ENCODE measurements around the gene ZFP28.
A peak's percentile ranks its signal among the peaks of the same experiment; 100 is the strongest.

ZFP28 gene

GRCh38 chr19:56595548-56595899, 56.8 kb downstream of the ZFP28 start:
- Histone ChIP-seq H3K4me3 (peak overlapping the region; percentile 100), H3K27ac (peak overlapping the region; percentile 56 to 91)
- DNase-seq (ENCODE audit: low spot score) = no peak
- TF ChIP-seq, protein P1, sequence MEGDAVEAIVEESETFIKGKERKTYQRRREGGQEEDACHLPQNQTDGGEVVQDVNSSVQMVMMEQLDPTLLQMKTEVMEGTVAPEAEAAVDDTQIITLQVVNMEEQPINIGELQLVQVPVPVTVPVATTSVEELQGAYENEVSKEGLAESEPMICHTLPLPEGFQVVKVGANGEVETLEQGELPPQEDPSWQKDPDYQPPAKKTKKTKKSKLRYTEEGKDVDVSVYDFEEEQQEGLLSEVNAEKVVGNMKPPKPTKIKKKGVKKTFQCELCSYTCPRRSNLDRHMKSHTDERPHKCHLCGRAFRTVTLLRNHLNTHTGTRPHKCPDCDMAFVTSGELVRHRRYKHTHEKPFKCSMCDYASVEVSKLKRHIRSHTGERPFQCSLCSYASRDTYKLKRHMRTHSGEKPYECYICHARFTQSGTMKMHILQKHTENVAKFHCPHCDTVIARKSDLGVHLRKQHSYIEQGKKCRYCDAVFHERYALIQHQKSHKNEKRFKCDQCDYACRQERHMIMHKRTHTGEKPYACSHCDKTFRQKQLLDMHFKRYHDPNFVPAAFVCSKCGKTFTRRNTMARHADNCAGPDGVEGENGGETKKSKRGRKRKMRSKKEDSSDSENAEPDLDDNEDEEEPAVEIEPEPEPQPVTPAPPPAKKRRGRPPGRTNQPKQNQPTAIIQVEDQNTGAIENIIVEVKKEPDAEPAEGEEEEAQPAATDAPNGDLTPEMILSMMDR (IDR thresholded peaks at IDR 0.05) = no peak

DNA sequence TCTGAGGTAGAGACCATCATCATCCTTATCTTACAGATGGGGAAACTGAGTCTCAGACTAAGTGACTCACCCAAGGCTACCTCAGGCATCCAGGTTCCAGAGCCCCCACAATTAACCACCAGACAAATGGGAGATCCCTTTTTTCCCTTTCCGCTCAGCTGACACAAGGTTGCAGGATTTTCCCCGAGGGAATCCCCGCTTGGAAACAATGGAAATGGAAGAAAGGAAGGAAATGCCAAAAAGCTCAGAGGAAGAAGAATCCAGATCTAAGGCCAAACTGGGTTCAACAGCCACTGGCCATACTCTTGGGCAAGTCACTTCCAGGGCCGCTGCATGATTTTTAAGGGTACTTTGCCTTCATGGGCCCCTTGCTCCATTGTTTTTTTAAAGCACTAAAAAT, 57.9 kb downstream of the ZFP28 start:
- Histone ChIP-seq H3K27ac (no peak overlapping the region), H3K4me3 (no peak overlapping the region)
- TF ChIP-seq, protein P1 (IDR thresholded peaks at IDR 0.05) = no peak
- no peak for DNase-seq (ENCODE audit: low spot score)

DNA sequence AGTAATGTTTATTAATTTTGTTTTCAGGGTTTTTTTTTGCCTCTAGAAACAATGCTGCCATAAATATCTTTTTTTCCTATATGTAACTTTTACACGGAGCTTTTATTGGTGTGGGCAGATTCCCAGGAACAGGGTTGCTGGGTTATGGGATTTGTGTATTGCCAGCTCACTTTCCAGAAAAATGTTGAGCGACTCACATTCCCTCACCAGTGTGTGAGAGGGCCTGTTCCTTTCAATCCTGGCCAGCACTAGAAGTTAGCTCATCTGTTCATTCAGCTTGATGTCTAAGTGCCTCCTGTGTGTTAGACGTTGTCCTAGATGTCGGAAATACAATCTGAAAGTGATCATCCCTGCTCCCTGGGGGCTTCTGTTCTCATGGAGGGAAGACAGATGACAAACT, 58.9 kb downstream of the ZFP28 start:
- TF ChIP-seq, protein P1 (IDR thresholded peaks at IDR 0.05) = no peak
- no peak overlapping the region for H3K4me3 ChIP-seq
- no peak overlapping the region for H3K27ac ChIP-seq

DNA sequence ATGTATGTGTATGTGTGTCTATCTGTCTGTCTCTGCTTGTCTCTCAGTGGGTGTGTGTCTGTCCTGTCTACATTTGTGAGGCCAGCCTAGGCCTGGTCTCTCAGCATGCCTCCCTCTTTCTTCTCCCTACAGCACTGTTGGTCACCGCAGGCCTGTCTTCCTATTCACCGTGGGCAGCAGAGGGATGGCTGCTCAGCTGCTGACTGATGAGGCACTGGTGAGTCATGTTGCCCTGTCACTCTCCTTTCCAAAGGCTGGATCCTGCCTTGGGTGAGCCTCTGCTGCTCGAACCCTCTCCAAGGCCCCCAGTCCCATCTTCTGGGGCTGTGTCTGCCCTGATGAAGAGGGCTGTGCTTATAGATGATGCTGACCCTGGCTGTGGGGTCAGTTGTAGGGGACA, 62.6 kb downstream of the ZFP28 start:
- no peak overlapping the region for H3K4me3 ChIP-seq
- H3K27ac ChIP-seq = no peak overlapping the region
- DNase-seq (ENCODE audit: low spot score) = no peak
- TF ChIP-seq, protein P1 (IDR thresholded peaks at IDR 0.05) = no peak

More for the DNA sequence above, 58.9 kb downstream of the ZFP28 start:
- DNase-seq (ENCODE audit: low spot score) = no peak

DNA sequence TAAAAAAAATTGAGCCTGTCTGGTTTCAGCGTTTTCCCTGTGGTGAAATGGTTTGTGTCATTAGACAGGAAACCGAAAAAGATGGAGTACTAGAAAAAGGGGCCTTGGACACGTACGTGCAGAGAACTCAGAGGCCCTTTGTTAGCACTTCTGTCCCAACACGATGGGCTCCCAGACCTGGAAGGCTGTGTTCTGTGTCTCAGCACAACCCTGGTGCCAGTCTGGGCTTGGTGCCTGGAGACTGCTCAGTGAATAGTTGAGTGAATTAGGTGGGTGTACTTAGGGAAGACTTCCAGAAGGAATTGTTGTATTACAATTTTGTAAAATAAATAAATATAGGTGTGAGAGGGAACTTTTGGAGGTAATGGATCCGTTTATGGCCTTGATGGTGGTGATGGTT, 65.1 kb downstream of the ZFP28 start:
- H3K27ac ChIP-seq = no peak overlapping the region
- H3K4me3 ChIP-seq = no peak overlapping the region
- TF ChIP-seq, protein P1 (IDR thresholded peaks at IDR 0.05) = no peak
- no peak for DNase-seq (ENCODE audit: low spot score)
